Endothelial cell of umbilical vein (primary cell): ENCODE data around the gene MYO18A. TPM values are rescaled to one million over a fixed set of nuclear protein-coding genes. Genes with fewer than 3 reads are reported as not detected.

Experiments
- BruUV-seq: library from RNA; stranded (reverse); fragments of 400-500 nt; replicated peaks from 2 replicates; lab custom pipeline; 2021; lab: Mats Ljungman, UMichigan
- CTCF ChIA-PET: fragments of 300-600, 350-600 bp; sonication (Branson Sonifier 250); formaldehyde crosslinking; loops from one replicate; lab custom pipeline; 2021; ENCODE audit warnings: antibody characterized with exemption, inconsistent platforms; lab: Charles Lee
- POLR2A ChIA-PET: fragments of 300-600, 350-600 bp; sonication (Branson Sonifier 250); formaldehyde crosslinking; loops from one replicate; lab custom pipeline; 2021; ENCODE audit warnings: antibody characterized with exemption, inconsistent platforms; lab: Charles Lee
- DNase-seq: peaks from one replicate; pipeline ENCODE4 v3.0.0-alpha.2; 2011; ENCODE audit warnings: low read depth, low spot score
- FAIRE-seq: peaks from 2 replicates; lab custom pipeline; 2011; peaks lifted over from hg19 to GRCh38; lab: Jason Lieb, UNC
- H2AFZ ChIP-seq: 2 replicates; pipeline ENCODE4 v1.6.0; 2012; ENCODE audit warnings: low read depth, low read length, control low read depth, inconsistent platforms
- H3K27ac ChIP-seq: 2 replicates; pipeline ENCODE4 v1.5.1; 2011; ENCODE audit warnings: low read depth, mild to moderate bottlenecking, control low read depth, low read length, moderate library complexity; ENCODE audit not compliant: insufficient read depth
- H3K27me3 ChIP-seq, 2 experiments: 2 replicates each; pipeline versions ENCODE4 v1.6.0 to v1.6.1; 2011; ENCODE audit warnings: low read length in 2 of 2, mixed read lengths in 1 of 2; ENCODE audit not compliant: control insufficient read depth in 2 of 2, insufficient read depth in 2 of 2
- H3K36me3 ChIP-seq, 2 experiments: 2 replicates in 1 of 2; 3 replicates in 1 of 2; pipeline ENCODE4 v1.5.1; 2011; ENCODE audit warnings: low read length in 2 of 2, mild to moderate bottlenecking in 1 of 2, moderate library complexity in 1 of 2; ENCODE audit not compliant: control insufficient read depth in 2 of 2, insufficient read depth in 2 of 2; ENCODE audit errors: extremely low read depth in 1 of 2
- H3K4me1 ChIP-seq: 3 replicates; pipeline ENCODE4 v1.5.1; 2011; ENCODE audit warnings: mild to moderate bottlenecking, low read length; ENCODE audit not compliant: control insufficient read depth, insufficient read depth; ENCODE audit errors: extremely low read depth
- H3K4me2 ChIP-seq: 2 replicates; pipeline ENCODE4 v1.6.1; 2011; ENCODE audit warnings: low read length, control low read depth, mixed read lengths; ENCODE audit not compliant: insufficient read depth
- H3K4me3 ChIP-seq, 3 experiments: fragments of 200-600 bp in 1 of 3; sonication (generic), shearing (Covaris generic) in 1 of 3; replicated peaks in 1 of 3; 2 replicates each; pipeline ENCODE4 v1.5.1; 2011 to 2016; ENCODE audit warnings: control low read depth in 3 of 3, low read length in 3 of 3, mild to moderate bottlenecking in 2 of 3, inconsistent platforms in 1 of 3, low read depth in 1 of 3, moderate library complexity in 1 of 3; ENCODE audit not compliant: insufficient read depth in 1 of 3
- H3K79me2 ChIP-seq: 2 replicates; pipeline ENCODE4 v1.6.0; 2012; ENCODE audit warnings: low read length, inconsistent platforms; ENCODE audit not compliant: control insufficient read depth, insufficient read depth
- H3K9ac ChIP-seq: replicated peaks from 2 replicates; pipeline ENCODE3; 2011; ENCODE audit warnings: low read length, control low read depth; ENCODE audit not compliant: insufficient read depth; ENCODE audit errors: extremely low read depth
- H3K9me1 ChIP-seq: replicated peaks from 3 replicates; pipeline ENCODE4 v1.6.0; 2011; ENCODE audit warnings: mild to moderate bottlenecking, low read length; ENCODE audit not compliant: control insufficient read depth, insufficient read depth; ENCODE audit errors: extremely low read depth
- H3K9me3 ChIP-seq: replicated peaks from 2 replicates; pipeline ENCODE4 v1.5.1; 2012; ENCODE audit warnings: low read length, inconsistent platforms; ENCODE audit not compliant: control insufficient read depth, insufficient read depth
- H4K20me1 ChIP-seq: replicated peaks from 2 replicates; pipeline ENCODE3; 2011; ENCODE audit warnings: mild to moderate bottlenecking, low read length; ENCODE audit not compliant: control insufficient read depth, insufficient read depth; ENCODE audit errors: extremely low read depth
- EZH2 ChIP-seq: IDR thresholded peaks from 2 replicates; pipeline ENCODE4 v1.6.1; 2012; ENCODE audit warnings: borderline replicate concordance, low read depth, mild to moderate bottlenecking, moderate library complexity, low read length, inconsistent platforms; ENCODE audit not compliant: severe bottlenecking
- FOS ChIP-seq: IDR thresholded peaks from 2 replicates; pipeline ENCODE4 v1.6.1; 2011; ENCODE audit warnings: mild to moderate bottlenecking, low read length, moderate library complexity, borderline replicate concordance; ENCODE audit not compliant: insufficient read depth
- GATA2 ChIP-seq: IDR thresholded peaks from 2 replicates; pipeline ENCODE4 v1.7.0; 2011; ENCODE audit warnings: low read depth, mild to moderate bottlenecking, moderate library complexity, mixed read lengths, low read length; ENCODE audit not compliant: insufficient read length, insufficient read depth
- JUN ChIP-seq: IDR thresholded peaks from 2 replicates; pipeline ENCODE4 v1.6.1; 2011; ENCODE audit warnings: borderline replicate concordance, low read depth; ENCODE audit not compliant: insufficient read length, insufficient read depth
- MAX ChIP-seq: IDR thresholded peaks from 2 replicates; pipeline ENCODE4 v1.6.1; 2011; ENCODE audit not compliant: insufficient read depth, insufficient read length
- MYC ChIP-seq: IDR thresholded peaks from one replicate; pipeline ENCODE4 v1.6.1; 2011; ENCODE audit warnings: mild to moderate bottlenecking, low read depth, low read length
- POLR2A ChIP-seq: IDR thresholded peaks from 2 replicates; pipeline ENCODE4 v1.6.1; 2012; ENCODE audit warnings: low read depth, mild to moderate bottlenecking, control low read depth, low read length
- POLR2AphosphoS5 ChIP-seq: IDR thresholded peaks from 2 replicates; pipeline ENCODE4 v1.6.1; 2012; ENCODE audit warnings: low read depth, mild to moderate bottlenecking, control low read depth, low read length, moderate library complexity; ENCODE audit not compliant: insufficient read depth
- dilution Hi-C: fragments of 300-500 bp; cut with MboI; formaldehyde crosslinking; loops from one replicate; pipeline ENCODE4 v1.15.0; 2019; ENCODE audit warnings: low sequenced_read_pairs; ENCODE audit not compliant: extremely low pct_ligation_motif_present
- intact Hi-C: fragments of 100-400 bp; cut with micrococcal nuclease; formaldehyde crosslinking; loops from one replicate; pipeline ENCODE4 v1.10.0; 2022
- polyA plus RNA-seq, 4 experiments: library from polyadenylated mRNA; depleted of rRNA in 3 of 4; stranded (reverse) in 3 of 4; unstranded in 1 of 4; fragments of >200 nt; gene quantifications; 2 replicates each; pipeline versions ENCODE4 v1.2.1 to v1.2.3, GENCODE V29; 2011 to 2012; ENCODE audit warnings: missing spikeins in 1 of 4
- total RNA-seq: library from RNA; stranded (reverse); gene quantifications from 2 replicates; pipeline ENCODE4 v1.2.3, GENCODE V29; 2021
- TF ChIP-seq, protein P1 (sequence below), 2 donors: IDR thresholded peaks; 1 replicate in 1 of 2; 2 replicates in 1 of 2; pipeline ENCODE4 v1.5.1; 2011; ENCODE audit warnings: low read length in 2 of 2, mild to moderate bottlenecking in 2 of 2, moderate library complexity in 2 of 2, control low read depth in 1 of 2, inconsistent platforms in 1 of 2, low read depth in 1 of 2; ENCODE audit not compliant: insufficient read depth in 1 of 2; ENCODE audit errors: extremely low read depth in 1 of 2

The MYO18A gene
- total and polyA plus RNA-seq, 2 donors (not counting 3 experiments of a cell fraction or from before 2014, with no cell fraction given): 3.9 to 28.3 TPM

DNA sequence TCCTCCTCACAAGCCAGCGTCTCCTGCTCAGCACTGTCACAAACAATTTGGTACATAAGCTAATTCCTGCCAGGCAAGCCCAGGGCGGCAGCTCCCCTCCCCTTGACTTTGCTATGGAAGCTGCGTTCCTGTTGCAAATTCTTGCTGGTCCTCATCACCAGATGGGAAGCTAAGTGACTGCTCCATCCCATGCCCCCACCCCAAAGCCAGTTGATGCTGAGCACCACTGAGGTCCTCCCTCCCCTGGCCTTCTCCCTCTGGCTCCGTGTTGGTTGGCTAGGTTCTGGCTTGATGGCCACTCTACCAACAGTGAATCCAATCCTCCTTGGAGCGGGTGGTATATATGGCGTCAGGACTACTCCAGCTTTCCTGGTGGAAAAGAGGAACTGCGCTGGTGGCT is 102.9 kb downstream of the MYO18A start:
- intact Hi-C loops: no loop called here
- Histone ChIP-seq H3K27me3 (peaks cover 4% of the 10 kb centered on the region in 2 experiments), H3K9me1 (no peaks in the 10 kb centered on the region), H3K4me3 (no peak overlapping the region), H2AFZ (no peak overlapping the region), H3K36me3 (no peaks in the 10 kb centered on the region), H3K4me1 (no peaks in the 10 kb centered on the region), H3K4me2 (no peak overlapping the region), H4K20me1 (no peaks in the 10 kb centered on the region), H3K27ac (no peak overlapping the region), H3K9me3 (no peaks in the 10 kb centered on the region), H3K79me2 (no peaks in the 10 kb centered on the region), H3K9ac (no peak overlapping the region)
- FAIRE-seq (no peak), DNase-seq (no peak)
- TF ChIP-seq, protein P1, sequence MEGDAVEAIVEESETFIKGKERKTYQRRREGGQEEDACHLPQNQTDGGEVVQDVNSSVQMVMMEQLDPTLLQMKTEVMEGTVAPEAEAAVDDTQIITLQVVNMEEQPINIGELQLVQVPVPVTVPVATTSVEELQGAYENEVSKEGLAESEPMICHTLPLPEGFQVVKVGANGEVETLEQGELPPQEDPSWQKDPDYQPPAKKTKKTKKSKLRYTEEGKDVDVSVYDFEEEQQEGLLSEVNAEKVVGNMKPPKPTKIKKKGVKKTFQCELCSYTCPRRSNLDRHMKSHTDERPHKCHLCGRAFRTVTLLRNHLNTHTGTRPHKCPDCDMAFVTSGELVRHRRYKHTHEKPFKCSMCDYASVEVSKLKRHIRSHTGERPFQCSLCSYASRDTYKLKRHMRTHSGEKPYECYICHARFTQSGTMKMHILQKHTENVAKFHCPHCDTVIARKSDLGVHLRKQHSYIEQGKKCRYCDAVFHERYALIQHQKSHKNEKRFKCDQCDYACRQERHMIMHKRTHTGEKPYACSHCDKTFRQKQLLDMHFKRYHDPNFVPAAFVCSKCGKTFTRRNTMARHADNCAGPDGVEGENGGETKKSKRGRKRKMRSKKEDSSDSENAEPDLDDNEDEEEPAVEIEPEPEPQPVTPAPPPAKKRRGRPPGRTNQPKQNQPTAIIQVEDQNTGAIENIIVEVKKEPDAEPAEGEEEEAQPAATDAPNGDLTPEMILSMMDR (IDR thresholded peaks at IDR 0.05; ENCODE audit: extremely low read depth in 1 of 2, insufficient read depth in 1 of 2, low read depth in 1 of 2, low read length in 2 of 2): no peak
- TF ChIP-seq MAX (no peak), POLR2AphosphoS5 (no peak), POLR2A (no peak), FOS (no peak), EZH2 (no peak), JUN (no peak), MYC (no peak), GATA2 (no peak)
- dilution Hi-C loops: no loop called here
- ChIA-PET POLR2A (no interaction called here), CTCF (interaction anchor here (0.8 to 1.3 kb wide), 4 partner anchors 12 to 112 kb away, joined by 3 to 8 read pairs (median 3); no protein-coding TSS in a partner anchor)
- BruUV-seq: no TSS peak
